HFFc6 (cell line): ENCODE measurements around the gene UBE2Q2. TPM values are rescaled to one million over a fixed set of nuclear protein-coding genes. Genes with fewer than 3 reads are reported as not detected.

Experiments
- DNase-seq: peaks from one replicate; pipeline ENCODE4 v3.0.0-alpha.2; 2018
- H3K27ac Mint-ChIP-seq: 2 replicates; pipeline ENCODE4 v1.8.0; 2020; ENCODE audit warnings: mild to moderate bottlenecking, mixed read lengths
- H3K27me3 Mint-ChIP-seq: 2 replicates; pipeline ENCODE4 v1.8.0; 2021; ENCODE audit warnings: mild to moderate bottlenecking, moderate library complexity, mixed read lengths; ENCODE audit not compliant: insufficient read depth
- H3K36me3 Mint-ChIP-seq: 2 replicates; pipeline ENCODE4 v1.8.0; 2021; ENCODE audit warnings: low read depth, mixed read lengths
- H3K4me1 Mint-ChIP-seq: 2 replicates; pipeline ENCODE4 v1.8.0; 2020; ENCODE audit warnings: low read depth, mixed read lengths
- H3K4me3 Mint-ChIP-seq: 2 replicates; pipeline ENCODE4 v1.8.0; 2020; ENCODE audit warnings: mild to moderate bottlenecking, moderate library complexity, mixed read lengths
- H3K9me3 Mint-ChIP-seq: 2 replicates; pipeline ENCODE4 v1.8.0; 2020; ENCODE audit warnings: mild to moderate bottlenecking, mixed read lengths
- CTCF ChIP-seq: fragments of 200-600 bp; sonication (generic); IDR thresholded peaks from 2 replicates; pipeline ENCODE4 v1.5.0; 2021; ENCODE audit warnings: antibody characterized with exemption, mild to moderate bottlenecking
- total RNA-seq, 6 experiments: library from RNA; stranded (reverse); fragmentation: NEBNext Ultra II Directional; extraction: Animal tissue kit (Norgen Biotek cat#: 25700); gene quantifications; 2 replicates in 1 of 6; 3 replicates in 5 of 6; pipeline ENCODE4 v1.2.3, GENCODE V29; 2021

Gene UBE2Q2
- total RNA-seq, 6 experiments from 2014 or later, result 38.4 to 45.6 (median 43.2) TPM

GRCh38 chr15:75831806-75832102 is 11.5 kb upstream of the UBE2Q2 start:
- peaks cover 4% of the 10 kb centered on the region for H3K27me3 Mint-ChIP-seq
- H3K4me1 Mint-ChIP-seq, result peaks cover 6% of the 10 kb centered on the region
- no peaks in the 10 kb centered on the region for H3K36me3 Mint-ChIP-seq
- no peaks in the 10 kb centered on the region for H3K9me3 Mint-ChIP-seq
- no peak for DNase-seq
- no peak overlapping the region for H3K27ac Mint-ChIP-seq
- TF ChIP-seq CTCF, result no peak
- no peak overlapping the region for H3K4me3 Mint-ChIP-seq

DNA sequence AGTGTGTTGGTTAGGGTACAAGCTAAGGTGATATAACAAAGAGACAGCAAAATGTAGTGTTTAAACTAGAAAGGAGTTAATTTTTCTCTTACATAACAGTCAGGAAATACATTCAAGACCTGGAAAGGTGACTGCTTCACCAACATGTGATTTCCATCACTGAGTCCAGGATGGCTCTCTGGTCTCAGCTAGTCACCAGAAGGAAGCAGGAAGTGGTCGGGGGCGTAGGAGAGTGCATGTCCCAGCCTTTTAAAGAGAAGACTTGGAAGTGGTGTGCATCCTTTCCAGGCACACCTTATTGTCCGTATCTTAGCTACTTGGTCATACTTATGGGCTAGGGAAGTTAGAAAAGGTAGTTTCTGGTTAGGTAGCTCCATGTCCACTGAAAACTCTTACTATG is 11.1 kb upstream of the UBE2Q2 start:
- Mint-ChIP-seq H3K27me3 (peaks cover 4% of the 10 kb centered on the region; the same call in 1 of the 2 replicates), H3K4me1 (peaks cover 6% of the 10 kb centered on the region), H3K36me3 (no peaks in the 10 kb centered on the region), H3K4me3 (no peak overlapping the region), H3K27ac (no peak overlapping the region), H3K9me3 (no peaks in the 10 kb centered on the region)
- no peak for DNase-seq
- TF ChIP-seq CTCF, result no peak

DNA sequence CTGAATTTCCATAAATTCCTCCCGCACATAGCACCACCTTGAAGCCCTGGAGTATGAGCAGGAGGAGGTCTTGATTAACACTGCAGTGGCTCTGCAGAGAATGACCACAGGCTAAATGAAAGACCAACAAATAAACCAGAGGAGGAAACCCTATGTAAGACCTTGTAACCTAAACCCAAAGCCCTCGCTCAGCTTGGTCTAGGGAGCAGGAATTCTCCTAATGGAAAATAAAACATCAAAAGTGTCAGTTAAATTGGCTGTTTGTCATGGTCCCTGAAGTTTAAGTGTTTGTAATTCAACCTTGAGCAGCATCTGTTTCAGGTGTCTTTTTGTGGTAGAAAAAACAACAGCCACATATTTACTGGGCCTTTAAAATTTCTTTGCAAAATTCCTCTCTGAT is 9.2 kb upstream of the UBE2Q2 start:
- H3K4me3 Mint-ChIP-seq, result no peak overlapping the region
- no peaks in the 10 kb centered on the region for H3K36me3 Mint-ChIP-seq
- H3K27me3 Mint-ChIP-seq, result peaks cover 4% of the 10 kb centered on the region; the same call in 1 of the 2 replicates
- H3K27ac Mint-ChIP-seq, result no peak overlapping the region
- DNase-seq, result no peak
- no peaks in the 10 kb centered on the region for H3K9me3 Mint-ChIP-seq
- no peaks in the 10 kb centered on the region for H3K4me1 Mint-ChIP-seq
- TF ChIP-seq CTCF, result no peak

DNA sequence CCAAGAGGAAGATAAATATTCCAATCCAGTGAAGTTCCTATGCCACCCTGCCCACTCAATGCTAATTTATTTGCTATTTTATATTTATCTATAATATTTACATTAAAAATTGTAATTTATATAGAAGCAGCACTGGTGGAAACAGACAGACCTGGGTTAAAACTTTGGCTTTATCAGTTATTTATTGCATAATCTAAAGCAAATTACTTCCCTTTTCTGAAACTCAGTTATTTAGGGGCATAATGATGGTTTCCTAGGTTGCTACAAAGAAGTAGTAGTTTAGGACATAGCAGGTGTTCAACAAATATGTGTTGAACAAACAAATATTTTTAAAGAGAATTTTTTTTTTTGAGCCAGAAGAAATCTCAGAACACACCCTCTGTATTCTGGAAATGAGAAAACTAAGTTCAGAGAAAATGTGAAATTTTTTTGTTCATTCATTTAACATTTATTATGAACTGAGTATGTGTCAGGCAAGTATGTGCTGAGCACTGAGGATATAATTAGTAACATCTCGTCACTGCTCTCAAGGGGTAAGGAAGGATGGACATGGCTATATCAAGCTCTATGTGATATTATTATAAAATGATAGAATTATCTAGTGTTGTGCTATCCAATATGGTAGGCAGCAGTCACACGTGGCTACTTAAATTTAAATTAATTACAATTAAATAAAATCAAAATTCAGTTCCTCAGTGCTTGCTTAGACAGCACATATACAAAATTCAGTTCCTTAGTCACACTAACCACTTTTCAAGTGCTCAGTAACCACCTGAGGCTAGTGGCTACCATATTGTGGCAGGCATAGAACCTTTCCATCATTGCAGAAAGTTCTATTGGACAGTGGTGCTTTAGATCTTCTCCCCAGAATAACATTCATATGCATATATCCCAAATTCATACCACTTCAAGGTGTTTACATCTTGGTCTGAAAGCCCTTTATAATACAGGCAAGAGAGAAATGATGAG is 7.0 kb upstream of the UBE2Q2 start:
- TF ChIP-seq CTCF, result no peak
- H3K4me1 Mint-ChIP-seq, result peaks cover 8% of the 10 kb centered on the region
- H3K27ac Mint-ChIP-seq, result no peak overlapping the region
- no peak for DNase-seq
- no peak overlapping the region for H3K4me3 Mint-ChIP-seq
- no peaks in the 10 kb centered on the region for H3K27me3 Mint-ChIP-seq
- 0 out of 2 replicates have a peak, but pooled peaks cover 4% of the 10 kb centered on the region for H3K36me3 Mint-ChIP-seq
- no peaks in the 10 kb centered on the region for H3K9me3 Mint-ChIP-seq

DNA sequence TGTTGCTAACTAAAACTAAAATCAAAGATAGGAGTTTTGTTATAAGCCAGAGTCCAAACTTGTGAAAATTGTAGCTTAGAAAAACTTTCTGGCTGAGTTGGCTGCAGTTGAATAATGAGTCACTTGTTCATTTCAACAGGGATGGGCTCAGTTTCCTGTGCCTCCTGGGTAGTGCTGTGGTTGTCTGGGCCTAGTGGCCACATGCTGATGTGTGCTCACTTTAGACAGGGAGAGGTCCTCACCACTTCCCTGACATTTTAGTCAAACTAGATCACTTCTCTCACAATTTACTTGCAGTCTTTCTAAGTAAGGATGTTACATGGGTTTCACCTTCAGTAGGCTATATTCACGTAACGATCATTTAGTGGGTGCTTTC is 6.3 kb upstream of the UBE2Q2 start:
- H3K27me3 Mint-ChIP-seq, result no peaks in the 10 kb centered on the region
- H3K9me3 Mint-ChIP-seq, result no peaks in the 10 kb centered on the region
- H3K4me1 Mint-ChIP-seq, result peaks cover 8% of the 10 kb centered on the region
- peak; percentile 77 for DNase-seq
- H3K4me3 Mint-ChIP-seq, result no peak overlapping the region
- H3K27ac Mint-ChIP-seq, result no peak overlapping the region
- TF ChIP-seq CTCF, result no peak
- 0 out of 2 replicates have a peak, but pooled peaks cover 4% of the 10 kb centered on the region for H3K36me3 Mint-ChIP-seq
